Sigmoid colon (tissue), 4 donors: ENCODE results near the gene F12.

Source experiments
- CTCF ChIP-seq, 4 experiments: fragments of 450-650 bp in 3 of 4; fragments of 200-600 bp in 1 of 4; IDR thresholded peaks; one replicate each; pipeline ENCODE4 v1.5.1; 2016 to 2019; ENCODE audit warnings: antibody characterized with exemption in 4 of 4, mild to moderate bottlenecking in 3 of 4, moderate library complexity in 2 of 4
- POLR2AphosphoS5 ChIP-seq, 4 donors: sonication (generic); formaldehyde crosslinking; IDR thresholded peaks; one replicate each; pipeline ENCODE4 v1.6.1; 2017; ENCODE audit warnings: antibody characterized with exemption in 4 of 4

GRCh38 chr5:177455661-177456590, 46.6 kb upstream of the F12 start:
- peak; percentile 66 to 92 (median 74) for TF ChIP-seq CTCF (IDR thresholded peaks at IDR 0.05)
- peak in 3 of 4 donors; percentile 44 to 65 (median 47) for TF ChIP-seq POLR2AphosphoS5 (IDR thresholded peaks at IDR 0.05)
